ENCODE measurements around the gene DYRK2.
"Not testable (repeated sequence)": the region's sequence is repeated elsewhere in the genome, so short reads cannot be mapped to it uniquely, and the experiment has no call there.

The DYRK2 gene

DNA sequence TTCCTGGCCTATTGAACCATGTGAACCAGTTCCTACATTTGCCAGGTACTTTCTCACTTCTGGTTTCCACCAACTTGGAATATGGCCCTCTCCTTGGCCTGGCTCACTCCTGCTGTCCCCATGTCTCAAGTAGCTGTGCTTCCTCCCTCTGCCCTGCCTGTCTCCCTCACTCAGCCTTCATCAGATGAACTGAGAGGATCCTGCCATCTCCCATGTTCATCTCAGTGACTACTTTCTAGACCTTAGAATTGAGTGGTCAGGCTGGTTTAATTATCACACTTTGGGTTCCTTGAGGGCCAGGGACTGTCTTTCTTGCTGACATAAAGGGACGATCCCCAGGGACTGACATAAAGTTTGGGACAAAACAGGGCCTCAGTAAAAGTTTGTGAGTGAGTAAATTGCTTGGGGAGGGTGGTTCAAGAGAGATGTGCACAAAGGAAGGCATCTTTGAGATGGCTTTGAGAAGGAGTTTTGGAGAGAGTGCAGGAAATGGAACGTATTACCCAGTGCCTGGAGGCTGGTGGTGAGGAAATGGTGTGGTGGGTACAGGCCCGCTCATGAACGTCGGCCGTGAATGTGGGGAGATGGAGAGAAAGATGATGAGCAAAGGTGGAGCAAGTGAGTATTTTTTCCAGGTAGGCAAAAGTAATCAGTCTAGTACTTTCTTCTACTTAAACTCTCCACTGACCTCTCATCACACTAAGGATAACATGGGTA lies 20.8 kb downstream of the DYRK2 start:
- TF ChIP-seq, protein P1, sequence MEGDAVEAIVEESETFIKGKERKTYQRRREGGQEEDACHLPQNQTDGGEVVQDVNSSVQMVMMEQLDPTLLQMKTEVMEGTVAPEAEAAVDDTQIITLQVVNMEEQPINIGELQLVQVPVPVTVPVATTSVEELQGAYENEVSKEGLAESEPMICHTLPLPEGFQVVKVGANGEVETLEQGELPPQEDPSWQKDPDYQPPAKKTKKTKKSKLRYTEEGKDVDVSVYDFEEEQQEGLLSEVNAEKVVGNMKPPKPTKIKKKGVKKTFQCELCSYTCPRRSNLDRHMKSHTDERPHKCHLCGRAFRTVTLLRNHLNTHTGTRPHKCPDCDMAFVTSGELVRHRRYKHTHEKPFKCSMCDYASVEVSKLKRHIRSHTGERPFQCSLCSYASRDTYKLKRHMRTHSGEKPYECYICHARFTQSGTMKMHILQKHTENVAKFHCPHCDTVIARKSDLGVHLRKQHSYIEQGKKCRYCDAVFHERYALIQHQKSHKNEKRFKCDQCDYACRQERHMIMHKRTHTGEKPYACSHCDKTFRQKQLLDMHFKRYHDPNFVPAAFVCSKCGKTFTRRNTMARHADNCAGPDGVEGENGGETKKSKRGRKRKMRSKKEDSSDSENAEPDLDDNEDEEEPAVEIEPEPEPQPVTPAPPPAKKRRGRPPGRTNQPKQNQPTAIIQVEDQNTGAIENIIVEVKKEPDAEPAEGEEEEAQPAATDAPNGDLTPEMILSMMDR (IDR thresholded peaks at IDR 0.05; ENCODE audit: low read depth, low read length), result no peak

DNA sequence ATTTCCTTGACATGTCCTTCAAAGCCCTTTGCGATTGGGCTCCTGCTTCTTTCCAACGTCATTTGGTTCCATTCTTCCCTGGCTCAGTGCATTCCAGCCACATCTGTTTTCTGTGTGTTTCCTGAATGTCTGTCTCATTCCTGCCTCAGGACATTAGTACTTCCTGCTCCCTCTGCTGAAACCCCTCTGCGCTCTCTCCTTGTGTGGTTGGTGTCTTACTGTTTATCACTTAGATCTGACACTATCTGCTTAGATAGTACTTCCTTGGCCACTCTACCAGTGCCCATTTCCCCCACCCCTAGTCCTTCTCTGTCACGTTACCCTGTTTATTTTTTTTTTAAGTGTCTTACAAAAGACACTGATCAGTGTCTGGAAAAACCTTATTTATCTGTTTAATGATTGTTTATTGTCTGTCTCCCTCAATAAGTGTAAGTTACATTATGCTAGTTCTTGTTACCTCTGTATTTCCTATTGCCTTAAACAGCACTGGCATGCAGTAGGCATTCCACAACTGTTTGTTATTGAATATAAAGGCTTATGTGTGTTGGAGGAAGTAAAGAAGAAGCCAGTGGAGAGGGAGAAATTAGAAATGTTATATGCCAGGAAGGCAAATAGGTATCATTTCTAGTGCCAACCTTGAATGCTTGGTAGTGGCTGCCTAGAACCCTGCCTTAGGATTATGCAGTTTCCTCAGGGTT lies 21.5 kb downstream of the DYRK2 start:
- H3K4me3 ChIP-seq (ENCODE audit: low read depth, low read length), result no peak overlapping the region
- TF ChIP-seq, protein P1 (IDR thresholded peaks at IDR 0.05; ENCODE audit: low read depth, low read length), result no peak

More for the DNA sequence above, 20.8 kb downstream of the DYRK2 start:
- no peak overlapping the region for H3K4me3 ChIP-seq (ENCODE audit: low read depth, low read length)

DNA sequence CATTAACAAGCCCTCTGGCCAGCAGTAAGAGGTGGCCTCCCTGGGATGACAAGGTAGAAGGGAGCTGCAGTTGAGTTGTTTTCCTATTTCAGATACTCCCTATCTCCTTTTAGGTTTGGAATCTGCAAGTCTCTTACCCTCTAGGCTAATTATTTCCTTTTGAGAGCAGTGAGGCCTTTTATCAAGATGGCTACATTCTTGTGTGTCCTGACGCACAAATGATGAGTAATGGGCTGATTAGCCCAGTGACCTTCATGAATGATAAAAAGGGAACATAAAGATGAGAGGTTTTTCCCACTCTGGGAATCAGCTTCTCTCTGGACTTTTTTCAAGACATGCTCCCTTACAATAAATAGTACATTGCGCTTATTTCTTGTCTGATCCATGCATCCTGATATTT lies 22.9 kb downstream of the DYRK2 start:
- TF ChIP-seq, protein P1 (IDR thresholded peaks at IDR 0.05; ENCODE audit: low read depth, low read length), result no peak
- no peak overlapping the region for H3K4me3 ChIP-seq (ENCODE audit: low read depth, low read length)

DNA sequence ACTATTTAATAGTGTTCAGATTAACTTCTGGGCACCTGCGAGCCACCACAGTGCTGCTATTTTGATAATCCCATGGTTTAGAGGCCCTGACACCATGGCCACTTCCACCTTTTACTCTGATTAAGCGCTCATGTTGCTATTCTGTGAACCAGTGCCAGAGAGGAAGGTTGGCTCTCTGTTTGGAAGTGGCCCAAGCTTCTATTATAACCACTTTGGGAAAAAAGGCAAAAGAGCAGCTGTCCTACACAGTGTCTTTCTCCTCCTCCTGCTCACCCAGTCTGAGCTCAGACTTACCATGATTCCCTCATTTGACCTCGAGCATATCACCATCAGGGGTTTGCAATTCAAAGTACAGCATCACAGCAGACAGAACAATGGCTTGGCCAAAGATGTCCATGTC lies 23.3 kb downstream of the DYRK2 start:
- TF ChIP-seq, protein P1 (IDR thresholded peaks at IDR 0.05; ENCODE audit: low read depth, low read length), result no peak
- no peak overlapping the region for H3K4me3 ChIP-seq (ENCODE audit: low read depth, low read length)

DNA sequence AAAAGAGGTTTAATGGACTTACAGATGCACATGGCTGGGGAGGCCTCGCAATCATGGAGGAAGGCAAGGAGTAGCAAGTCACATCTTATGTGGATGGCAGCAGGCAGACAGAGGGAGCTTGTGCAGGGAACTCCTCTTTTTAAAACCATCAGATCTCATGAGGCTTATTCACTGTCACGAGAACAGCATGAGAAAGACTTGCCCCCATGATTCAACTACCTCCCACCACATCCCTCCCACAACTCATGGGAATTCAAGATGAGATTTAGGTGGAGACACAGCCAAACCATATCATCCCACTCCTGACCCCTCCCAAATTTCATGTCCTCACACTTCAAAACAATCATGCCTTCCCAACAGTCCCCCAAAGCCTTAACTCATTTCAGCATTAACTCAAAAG lies 24.0 kb downstream of the DYRK2 start:
- not testable (repeated sequence) for H3K4me3 ChIP-seq (ENCODE audit: low read depth, low read length)

DNA sequence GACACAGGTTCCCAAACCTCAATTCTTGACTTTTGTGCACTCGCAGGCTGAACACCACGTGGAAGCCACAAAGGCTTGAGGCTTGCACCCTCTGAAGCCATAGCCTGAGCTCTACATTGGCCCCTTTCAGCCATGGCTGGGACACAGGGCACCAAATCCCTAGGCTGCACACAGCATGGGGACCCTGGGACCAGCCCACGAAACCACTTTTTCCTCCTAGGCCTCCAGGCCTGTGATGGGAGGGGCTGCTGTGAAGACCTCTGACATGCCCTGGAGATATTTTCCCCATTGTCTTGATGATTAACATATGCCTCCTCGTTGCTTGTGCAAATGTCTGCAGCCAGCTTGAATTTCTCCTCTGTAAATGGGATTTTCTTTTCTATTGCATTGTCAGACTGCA lies 25.0 kb downstream of the DYRK2 start:
- not testable (repeated sequence) for H3K4me3 ChIP-seq (ENCODE audit: low read depth, low read length)

DNA sequence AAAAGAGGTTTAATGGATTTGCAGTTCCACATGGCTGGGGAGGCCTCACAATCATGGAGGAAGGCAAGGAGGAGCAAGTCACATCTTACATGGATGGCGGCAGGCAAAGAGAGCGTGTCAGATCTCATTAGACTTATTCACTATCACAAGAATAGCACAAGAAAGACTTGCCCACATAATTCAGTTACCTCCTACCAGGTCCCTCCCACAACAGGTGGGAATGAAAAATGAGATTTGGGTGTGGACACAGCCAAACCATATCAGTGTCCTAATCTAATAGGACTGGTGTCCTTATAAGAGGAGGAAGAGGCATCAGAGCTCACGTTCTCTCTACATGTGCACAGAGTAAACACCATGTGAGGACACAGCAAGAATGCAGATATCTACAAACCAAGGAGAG lies 25.9 kb downstream of the DYRK2 start:
- TF ChIP-seq, protein P1 (IDR thresholded peaks at IDR 0.05; ENCODE audit: low read depth, low read length), result no peak
- H3K4me3 ChIP-seq (ENCODE audit: low read depth, low read length), result no peak overlapping the region

DNA sequence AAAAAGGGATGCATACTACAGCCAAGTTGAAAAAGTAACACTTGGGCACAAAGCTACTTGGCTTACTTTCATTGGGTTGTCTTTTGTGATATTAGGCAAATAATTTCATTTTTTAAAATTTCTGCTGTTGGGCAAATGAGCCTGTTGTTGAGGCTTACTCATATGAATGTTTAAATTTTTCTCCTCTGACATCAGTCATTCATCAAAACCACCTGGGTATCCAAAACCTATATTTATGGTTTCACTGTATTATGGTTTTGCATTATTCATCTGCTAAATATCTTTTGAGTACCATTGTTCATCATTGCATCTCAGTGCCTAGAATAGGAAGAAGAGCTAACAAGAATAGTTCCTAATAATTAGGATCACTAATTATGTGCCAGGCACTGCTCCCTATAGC lies 28.1 kb downstream of the DYRK2 start:
- H3K4me3 ChIP-seq (ENCODE audit: low read depth, low read length), result no peak overlapping the region
- TF ChIP-seq, protein P1 (IDR thresholded peaks at IDR 0.05; ENCODE audit: low read depth, low read length), result no peak

All from WI38 (cell line).